ENCODE data around the gene CLTB.
A peak's percentile ranks its signal among the peaks of the same experiment; 100 is the strongest.

The CLTB gene

GRCh38 chr5:176418251-176418650 is 1.9 kb upstream of the CLTB start:
- Histone ChIP-seq H3K9me3 (ENCODE audit: control insufficient read depth, insufficient read depth, low read length) (peaks cover 9% of the 10 kb centered on the region; the same call in 1 of the 2 replicates), H3K4me1 (ENCODE audit: control insufficient read depth, low read length) (peaks cover 18% of the 10 kb centered on the region), H3K4me3 (ENCODE audit: low read length) (no peak overlapping the region), H3K79me2 (ENCODE audit: control insufficient read depth, low read length) (peaks cover 7% of the 10 kb centered on the region), H3K4me2 (ENCODE audit: low read length) (no peak overlapping the region), H4K20me1 (ENCODE audit: control insufficient read depth, insufficient read depth, low read depth, low read length) (no peaks in the 10 kb centered on the region), H3F3A (ENCODE audit: control insufficient read depth, insufficient read depth) (peaks cover 11% of the 10 kb centered on the region), H3K27ac (ENCODE audit: low read depth, low read length) (no peak overlapping the region), H3K27me3 (ENCODE audit: control insufficient read depth, low read length) (peaks cover 5% of the 10 kb centered on the region), H3K9me2 (replicated peaks; ENCODE audit: control insufficient read depth, low read length) (no peaks in the 10 kb centered on the region), H3K36me3 (ENCODE audit: control insufficient read depth, low read length) (no peaks in the 10 kb centered on the region)
- TF ChIP-seq EZH2phosphoT487 (IDR thresholded peaks at IDR 0.05; ENCODE audit: borderline replicate concordance, low read length): no peak
- no peak for TF ChIP-seq CTCF (IDR thresholded peaks at IDR 0.05; ENCODE audit: low read depth, low read length, poor library complexity, severe bottlenecking)

GRCh38 chr5:176416965-176417364 is 626 bp upstream of the CLTB start:
- Histone ChIP-seq H3F3A (ENCODE audit: control insufficient read depth, insufficient read depth) (peaks cover 11% of the 10 kb centered on the region), H3K9me2 (replicated peaks; ENCODE audit: control insufficient read depth, low read length) (no peaks in the 10 kb centered on the region), H3K4me2 (ENCODE audit: low read length) (peak overlapping the region; percentile 91), H3K9me3 (ENCODE audit: control insufficient read depth, insufficient read depth, low read length) (peaks cover 9% of the 10 kb centered on the region; the same call in 1 of the 2 replicates), H3K27ac (ENCODE audit: low read depth, low read length) (no peak overlapping the region), H3K36me3 (ENCODE audit: control insufficient read depth, low read length) (no peaks in the 10 kb centered on the region), H3K79me2 (ENCODE audit: control insufficient read depth, low read length) (peaks cover 7% of the 10 kb centered on the region), H4K20me1 (ENCODE audit: control insufficient read depth, insufficient read depth, low read depth, low read length) (no peaks in the 10 kb centered on the region), H3K27me3 (ENCODE audit: control insufficient read depth, low read length) (peaks cover 5% of the 10 kb centered on the region), H3K4me3 (ENCODE audit: low read length) (peak overlapping the region; percentile 91), H3K4me1 (ENCODE audit: control insufficient read depth, low read length) (peaks cover 18% of the 10 kb centered on the region)
- TF ChIP-seq CTCF (IDR thresholded peaks at IDR 0.05; ENCODE audit: low read depth, low read length, poor library complexity, severe bottlenecking) (no peak), EZH2phosphoT487 (IDR thresholded peaks at IDR 0.05; ENCODE audit: borderline replicate concordance, low read length) (no peak)

- H3K4me1 ChIP-seq (ENCODE audit: control insufficient read depth, low read length): peaks cover 18% of the 10 kb centered on the region
- peaks cover 7% of the 10 kb centered on the region for H3K79me2 ChIP-seq (ENCODE audit: control insufficient read depth, low read length)
- H3K4me2 ChIP-seq (ENCODE audit: low read length): peak overlapping the region; percentile 91
- peaks cover 4% of the 10 kb centered on the region for H3K27me3 ChIP-seq (ENCODE audit: control insufficient read depth, low read length)
- no peak overlapping the region for H3K27ac ChIP-seq (ENCODE audit: low read depth, low read length)
- no peaks in the 10 kb centered on the region for H4K20me1 ChIP-seq (ENCODE audit: control insufficient read depth, insufficient read depth, low read depth, low read length)
- H3F3A ChIP-seq (ENCODE audit: control insufficient read depth, insufficient read depth): peaks cover 11% of the 10 kb centered on the region
- peak overlapping the region; percentile 91 for H3K4me3 ChIP-seq (ENCODE audit: low read length)
- H3K9me3 ChIP-seq (ENCODE audit: control insufficient read depth, insufficient read depth, low read length): peaks cover 4% of the 10 kb centered on the region; the same call in 1 of the 2 replicates
- no peak for TF ChIP-seq CTCF (IDR thresholded peaks at IDR 0.05; ENCODE audit: low read depth, low read length, poor library complexity, severe bottlenecking)
- TF ChIP-seq EZH2phosphoT487 (IDR thresholded peaks at IDR 0.05; ENCODE audit: borderline replicate concordance, low read length): no peak
- H3K36me3 ChIP-seq (ENCODE audit: control insufficient read depth, low read length): no peaks in the 10 kb centered on the region
- no peaks in the 10 kb centered on the region for H3K9me2 ChIP-seq (replicated peaks; ENCODE audit: control insufficient read depth, low read length)
These were observed 943 bp downstream of the CLTB start for GRCh38 chr5:176415240-176415951.
